Measurements from ENCODE around the gene NSUN7. TPM values are rescaled to one million over a fixed set of nuclear protein-coding genes. Genes with fewer than 3 reads are reported as not detected.

The NSUN7 gene
- total and polyA plus RNA-seq, 9 of the 15 experiments (the other 6 are each of a cell fraction or from before 2014, with no cell fraction given), result not detected

GRCh38 chr4:40833212-40833611, 83.5 kb downstream of the NSUN7 start:
- no TSS peak for BruUV-seq (replicated peaks)
- under 1% methylated on average over 11 of the region's 11 CpGs for WGBS (ENCODE audit: insufficient coverage, low coverage, missing lambda C conversion rate)
- H3K36me3 ChIP-seq (ENCODE audit: control insufficient read depth, insufficient read depth, low read length), result no peaks in the 10 kb centered on the region
- H3K79me2 ChIP-seq (ENCODE audit: control insufficient read depth, insufficient read depth, low read length), result no peaks in the 10 kb centered on the region
- DNase-seq (ENCODE audit: extremely low read depth in 1 of 4, low spot score in 3 of 4) (no peak), FAIRE-seq (no peak), ATAC-seq (no peak)
- H3K9ac ChIP-seq (ENCODE audit: insufficient read depth in 1 of 2, low read depth in 2 of 2, low read length in 2 of 2), result no peak overlapping the region
- H2AFZ ChIP-seq (ENCODE audit: low read depth, low read length), result no peak overlapping the region
- CTCF ChIA-PET (ENCODE audit: low intra/inter-chr PET ratio), result no interaction called here
- POLR2A ChIA-PET, result no interaction called here
- H3K27ac ChIP-seq (ENCODE audit: extremely low read depth, low read depth, low read length), result no peak overlapping the region
- H3K4me1 ChIP-seq (replicated peaks in 1 of 2; ENCODE audit: control insufficient read depth in 2 of 2, insufficient read depth in 2 of 2, low read length in 2 of 2), result no peaks in the 10 kb centered on the region
- TF ChIP-seq RBM17 (IDR thresholded peaks at IDR 0.05; ENCODE audit: borderline replicate concordance, low read depth, low read length), result no peak
- TF ChIP-seq ZNF644 (tag; IDR thresholded peaks at IDR 0.05; ENCODE audit: low read depth), result no peak
- no peak for TF ChIP-seq SAFB (IDR thresholded peaks at IDR 0.05; ENCODE audit: borderline replicate concordance, low read depth, low read length)
- TF ChIP-seq ZKSCAN8 (CRISPR knock-in tag; IDR thresholded peaks at IDR 0.05), result no peak
- no peak for TF ChIP-seq GMEB1 (CRISPR knock-in tag; IDR thresholded peaks at IDR 0.05)
- no peak for TF ChIP-seq ETV6 (IDR thresholded peaks at IDR 0.05; ENCODE audit: borderline replicate concordance in 1 of 2, low read depth in 2 of 2, low read length in 1 of 2)
- no peak for TF ChIP-seq ETV6 (CRISPR knock-in tag; IDR thresholded peaks at IDR 0.05; ENCODE audit: borderline replicate concordance)
- H3K27me3 ChIP-seq (ENCODE audit: control insufficient read depth in 2 of 2, insufficient read depth in 2 of 2, low read length in 2 of 2), result peaks cover 22 to 78% of the 10 kb centered on the region in 2 experiments
- no peaks in the 10 kb centered on the region for H3K9me3 ChIP-seq (replicated peaks; ENCODE audit: control insufficient read depth, insufficient read depth, low read depth, low read length)
- H3K9me1 ChIP-seq (ENCODE audit: control insufficient read depth, insufficient read depth, low read length), result peaks cover 2% of the 10 kb centered on the region
- intact Hi-C loops (cut with micrococcal nuclease) (no loop called here), in situ Hi-C loops (cut with MboI) (no loop called here)
- H4K20me1 ChIP-seq (replicated peaks; ENCODE audit: control insufficient read depth, insufficient read depth, low read length), result no peaks in the 10 kb centered on the region
- H3K4me3 ChIP-seq, result no peak overlapping the region
- H3K4me2 ChIP-seq (ENCODE audit: insufficient read depth, low read length), result no peak overlapping the region

Data from K562 (cell line).